HepG2 (cell line): ENCODE data around the gene SPPL2B. TPM values are rescaled to one million over a fixed set of nuclear protein-coding genes. Genes with fewer than 3 reads are reported as not detected.

Experiments
- BHLHE40 ChIP-seq: IDR thresholded peaks from 2 replicates; pipeline ENCODE4 v1.6.1; 2011; ENCODE audit warnings: low read length, improper control_type of control experiment
- CREM ChIP-seq, 2 experiments: sonication (generic) in 1 of 2; formaldehyde crosslinking in 1 of 2; IDR thresholded peaks; 2 replicates each; pipeline versions ENCODE4 v1.4.0 to v1.6.1; 2016 to 2020; ENCODE audit warnings: antibody characterized with exemption in 1 of 2, mild to moderate bottlenecking in 1 of 2, missing genetic modification reagents in 1 of 2
- GATAD1 ChIP-seq: IDR thresholded peaks from 2 replicates; pipeline ENCODE4 v1.6.1; 2016; ENCODE audit warnings: missing genetic modification reagents, missing compliant biosample characterization
- HNRNPH1 ChIP-seq: fragments of 200-400 bp; formaldehyde crosslinking; optimal IDR thresholded peaks from 2 replicates; pipeline ENCODE3; 2017; ENCODE audit warnings: mild to moderate bottlenecking, low read depth, low read length
- SIN3B ChIP-seq: fragments of 150-350 bp; IDR thresholded peaks from 2 replicates; pipeline ENCODE4 v1.6.1; 2014; ENCODE audit warnings: low read length
- STAG1 ChIP-seq: sonication (generic); formaldehyde crosslinking; IDR thresholded peaks from 2 replicates; pipeline ENCODE4 v1.4.0; 2020; ENCODE audit warnings: missing genetic modification reagents
- TCF7 ChIP-seq: sonication (generic); IDR thresholded peaks from 2 replicates; pipeline ENCODE4 v1.6.1; 2016; ENCODE audit warnings: antibody characterized with exemption, low read depth
- TCF7L2 ChIP-seq: IDR thresholded peaks from 2 replicates; pipeline ENCODE4 v1.6.1; 2011; ENCODE audit warnings: mild to moderate bottlenecking, low read depth, low read length, moderate library complexity
- TFAP4 ChIP-seq: sonication (generic); IDR thresholded peaks from 2 replicates; pipeline ENCODE4 v1.6.1; 2016; ENCODE audit warnings: low read depth, borderline replicate concordance
- THAP11 ChIP-seq: IDR thresholded peaks from 2 replicates; pipeline ENCODE4 v1.6.1; 2016; ENCODE audit warnings: missing biosample characterization, missing genetic modification reagents
- TIGD3 ChIP-seq: sonication (generic); formaldehyde crosslinking; IDR thresholded peaks from 2 replicates; pipeline ENCODE4 v1.5.1; 2020; ENCODE audit warnings: mild to moderate bottlenecking, missing genetic modification reagents, borderline replicate concordance
- ZFYVE20 ChIP-seq: sonication (generic); formaldehyde crosslinking; IDR thresholded peaks from 2 replicates; pipeline ENCODE4 v1.8.0; 2023; ENCODE audit warnings: low read depth, mild to moderate bottlenecking, moderate library complexity, missing genetic modification reagents, borderline replicate concordance
- ZHX2 ChIP-seq, 2 experiments: sonication (generic) in 1 of 2; formaldehyde crosslinking in 1 of 2; IDR thresholded peaks; 2 replicates each; pipeline versions ENCODE4 v1.6.1 to v1.9.0; 2014 to 2022; ENCODE audit warnings: antibody characterized with exemption in 1 of 2, borderline replicate concordance in 1 of 2, inconsistent platforms in 1 of 2, low read depth in 1 of 2, missing genetic modification reagents in 1 of 2
- ZNF282 ChIP-seq: fragments of 450-650 bp; IDR thresholded peaks from 2 replicates; pipeline ENCODE4 v1.6.1; 2018; ENCODE audit not compliant: partially characterized antibody
- ZSCAN12 ChIP-seq: sonication (generic); formaldehyde crosslinking; IDR thresholded peaks from 2 replicates; pipeline ENCODE4 v1.9.0; 2021; ENCODE audit warnings: mild to moderate bottlenecking, missing genetic modification reagents
- polyA plus RNA-seq, 8 experiments: library from polyadenylated mRNA; depleted of rRNA in 3 of 8; stranded (reverse) in 7 of 8; unstranded in 1 of 8; fragments of >200 nt; fragmentation: Illumina TruSeq in 4 of 8; extraction: Trizol in 4 of 8; gene quantifications; 2 replicates each; pipeline versions ENCODE4 v1.2.1 to v1.2.3, GENCODE V29; 2011 to 2016; ENCODE audit warnings: low read depth in 4 of 8, missing spikeins in 1 of 8, mixed read lengths in 1 of 8; ENCODE audit not compliant: insufficient read depth in 1 of 8
- total RNA-seq, 5 experiments: library from RNA; depleted of rRNA; stranded (reverse); fragments of >200 nt; fragmentation: Illumina TruSeq; extraction: Trizol; gene quantifications; 2 replicates each; pipeline ENCODE4 v1.2.3, GENCODE V29; 2016; ENCODE audit warnings: low read depth in 1 of 5
- TF ChIP-seq, protein P1 (sequence below), 2 experiments: sonication (generic) in 1 of 2; formaldehyde crosslinking in 1 of 2; IDR thresholded peaks; 2 replicates each; pipeline versions ENCODE4 v1.4.0 to v1.6.1; 2018 to 2020; ENCODE audit warnings: missing genetic modification reagents in 2 of 2, borderline replicate concordance in 1 of 2, low read depth in 1 of 2, mild to moderate bottlenecking in 1 of 2, missing biosample characterization in 1 of 2
- TF ChIP-seq, protein P2 (sequence below): sonication (generic); formaldehyde crosslinking; IDR thresholded peaks from 2 replicates; pipeline ENCODE4 v1.4.0; 2020; ENCODE audit warnings: missing genetic modification reagents, mild to moderate bottlenecking, borderline replicate concordance

Gene SPPL2B
- total and polyA plus RNA-seq, 2 of the 13 experiments (the other 11 are each of a cell fraction or from before 2014, with no cell fraction given), result 14.9 to 15.2 TPM

GRCh38 chr19:2391118-2391725 lies 62.7 kb downstream of the SPPL2B start (continued):
- no peak for TF ChIP-seq ZHX2 (IDR thresholded peaks at IDR 0.05; ENCODE audit: low read depth)
- TF ChIP-seq ZHX2 (CRISPR knock-in tag; IDR thresholded peaks at IDR 0.05; ENCODE audit: borderline replicate concordance), result no peak
- TF ChIP-seq TCF7L2, result no peak
- no peak for TF ChIP-seq ZFYVE20 (CRISPR knock-in tag)
- no peak for TF ChIP-seq ZSCAN12 (CRISPR knock-in tag)
- TF ChIP-seq, protein P1, sequence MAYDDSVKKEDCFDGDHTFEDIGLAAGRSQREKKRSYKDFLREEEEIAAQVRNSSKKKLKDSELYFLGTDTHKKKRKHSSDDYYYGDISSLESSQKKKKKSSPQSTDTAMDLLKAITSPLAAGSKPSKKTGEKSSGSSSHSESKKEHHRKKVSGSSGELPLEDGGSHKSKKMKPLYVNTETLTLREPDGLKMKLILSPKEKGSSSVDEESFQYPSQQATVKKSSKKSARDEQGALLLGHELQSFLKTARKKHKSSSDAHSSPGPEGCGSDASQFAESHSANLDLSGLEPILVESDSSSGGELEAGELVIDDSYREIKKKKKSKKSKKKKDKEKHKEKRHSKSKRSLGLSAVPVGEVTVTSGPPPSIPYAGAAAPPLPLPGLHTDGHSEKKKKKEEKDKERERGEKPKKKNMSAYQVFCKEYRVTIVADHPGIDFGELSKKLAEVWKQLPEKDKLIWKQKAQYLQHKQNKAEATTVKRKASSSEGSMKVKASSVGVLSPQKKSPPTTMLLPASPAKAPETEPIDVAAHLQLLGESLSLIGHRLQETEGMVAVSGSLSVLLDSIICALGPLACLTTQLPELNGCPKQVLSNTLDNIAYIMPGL (CRISPR knock-in tag; IDR thresholded peaks at IDR 0.05; ENCODE audit: borderline replicate concordance in 1 of 2, low read depth in 1 of 2), result 0 out of 4 replicates have a peak, but pooled peaks of 1 of the 2 experiments have one; percentile 17
- no peak for TF ChIP-seq CREM (IDR thresholded peaks at IDR 0.05)
- no peak for TF ChIP-seq CREM (CRISPR knock-in tag; IDR thresholded peaks at IDR 0.05)
- no peak for TF ChIP-seq ZNF282
- peak; percentile 25; the same call in 1 of the 2 replicates for TF ChIP-seq THAP11 (CRISPR knock-in tag)
- TF ChIP-seq TCF7, result no peak
- 0 out of 2 replicates have a peak, but pooled peaks have one; percentile 41 for TF ChIP-seq BHLHE40
- TF ChIP-seq, protein P2, sequence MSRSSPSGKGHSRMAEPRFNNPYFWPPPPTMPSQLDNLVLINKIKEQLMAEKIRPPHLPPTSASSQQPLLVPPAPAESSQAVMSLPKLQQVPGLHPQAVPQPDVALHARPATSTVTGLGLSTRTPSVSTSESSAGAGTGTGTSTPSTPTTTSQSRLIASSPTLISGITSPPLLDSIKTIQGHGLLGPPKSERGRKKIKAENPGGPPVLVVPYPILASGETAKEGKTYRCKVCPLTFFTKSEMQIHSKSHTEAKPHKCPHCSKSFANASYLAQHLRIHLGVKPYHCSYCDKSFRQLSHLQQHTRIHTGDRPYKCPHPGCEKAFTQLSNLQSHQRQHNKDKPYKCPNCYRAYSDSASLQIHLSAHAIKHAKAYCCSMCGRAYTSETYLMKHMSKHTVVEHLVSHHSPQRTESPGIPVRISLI (CRISPR knock-in tag), result peak; percentile 71; the same call in 1 of the 2 replicates
- TF ChIP-seq TIGD3 (CRISPR knock-in tag), result no peak
- no peak for TF ChIP-seq SIN3B
- no peak for TF ChIP-seq TFAP4
- no peak for TF ChIP-seq HNRNPH1
- TF ChIP-seq GATAD1 (CRISPR knock-in tag), result peak; percentile 48; the same call in 1 of the 2 replicates
- TF ChIP-seq STAG1 (CRISPR knock-in tag), result peak; percentile 74
